Endothelial cell (in vitro differentiated cells): ENCODE results near the gene GALNT11. TPM values are rescaled to one million over a fixed set of nuclear protein-coding genes. Genes with fewer than 3 reads are reported as not detected.
"Not testable (repeated sequence)": the region's sequence is repeated elsewhere in the genome, so short reads cannot be mapped to it uniquely, and the experiment has no call there.

ENCODE experiments used
- DNase-seq: peaks from one replicate; pipeline ENCODE4 v3.0.0; 2021; ENCODE audit warnings: low spot score
- H3K27ac Mint-ChIP-seq: one replicate; pipeline ENCODE4 v1.8.0; 2021; ENCODE audit warnings: mixed read lengths, inconsistent platforms; ENCODE audit not compliant: unreplicated experiment
- H3K27me3 Mint-ChIP-seq: one replicate; pipeline ENCODE4 v1.8.0; 2021; ENCODE audit warnings: mild to moderate bottlenecking, moderate library complexity, mixed read lengths, inconsistent platforms; ENCODE audit not compliant: unreplicated experiment
- H3K36me3 Mint-ChIP-seq: one replicate; pipeline ENCODE4 v1.8.0; 2021; ENCODE audit warnings: mild to moderate bottlenecking, low read depth, mixed read lengths, inconsistent platforms; ENCODE audit not compliant: unreplicated experiment
- H3K4me1 Mint-ChIP-seq: one replicate; pipeline ENCODE4 v1.8.0; 2021; ENCODE audit warnings: mild to moderate bottlenecking, mixed read lengths, inconsistent platforms; ENCODE audit not compliant: unreplicated experiment
- H3K4me3 Mint-ChIP-seq: one replicate; pipeline ENCODE4 v1.8.0; 2021; ENCODE audit warnings: mild to moderate bottlenecking, mixed read lengths, inconsistent platforms; ENCODE audit not compliant: unreplicated experiment
- H3K9me3 Mint-ChIP-seq: one replicate; pipeline ENCODE4 v1.8.0; 2021; ENCODE audit warnings: mixed read lengths, inconsistent platforms; ENCODE audit not compliant: unreplicated experiment
- total RNA-seq: library from RNA; stranded (reverse); fragmentation: NEBNext Ultra II Directional; extraction: Animal tissue kit (Norgen Biotek cat#: 25700); gene quantifications from one replicate; pipeline ENCODE4 v1.2.1, GENCODE V29; 2021; ENCODE audit not compliant: unreplicated experiment
- TF ChIP-seq, protein P1 (sequence below): fragments of 200-600 bp; sonication (generic); IDR thresholded peaks from one replicate; pipeline ENCODE4 v1.5.0; 2021; ENCODE audit warnings: antibody characterized with exemption; ENCODE audit not compliant: unreplicated experiment

Gene GALNT11
- total RNA-seq, 1 donor from 2014 or later: 21.2 TPM

DNA sequence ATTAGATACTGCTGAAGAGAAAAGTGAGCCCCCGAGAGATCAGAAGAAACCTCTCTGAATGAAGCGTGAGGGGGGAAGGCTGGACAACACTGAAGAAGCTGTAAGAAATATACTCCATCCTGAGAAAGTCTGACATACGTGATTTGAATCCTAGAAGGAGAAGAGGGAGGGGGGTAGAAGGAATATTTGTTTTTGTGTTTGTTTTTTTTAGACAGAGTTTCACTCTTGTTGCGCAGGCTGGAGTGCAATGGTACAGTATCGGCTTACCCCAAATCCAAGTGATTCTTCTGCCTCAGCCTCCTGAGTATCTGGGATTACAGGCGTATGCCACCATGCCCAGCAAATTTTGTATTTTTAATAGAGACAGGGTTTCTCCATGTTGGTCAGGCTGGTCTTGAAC, 52.6 kb downstream of the GALNT11 start:
- no peaks in the 10 kb centered on the region for H3K36me3 Mint-ChIP-seq
- TF ChIP-seq, protein P1, sequence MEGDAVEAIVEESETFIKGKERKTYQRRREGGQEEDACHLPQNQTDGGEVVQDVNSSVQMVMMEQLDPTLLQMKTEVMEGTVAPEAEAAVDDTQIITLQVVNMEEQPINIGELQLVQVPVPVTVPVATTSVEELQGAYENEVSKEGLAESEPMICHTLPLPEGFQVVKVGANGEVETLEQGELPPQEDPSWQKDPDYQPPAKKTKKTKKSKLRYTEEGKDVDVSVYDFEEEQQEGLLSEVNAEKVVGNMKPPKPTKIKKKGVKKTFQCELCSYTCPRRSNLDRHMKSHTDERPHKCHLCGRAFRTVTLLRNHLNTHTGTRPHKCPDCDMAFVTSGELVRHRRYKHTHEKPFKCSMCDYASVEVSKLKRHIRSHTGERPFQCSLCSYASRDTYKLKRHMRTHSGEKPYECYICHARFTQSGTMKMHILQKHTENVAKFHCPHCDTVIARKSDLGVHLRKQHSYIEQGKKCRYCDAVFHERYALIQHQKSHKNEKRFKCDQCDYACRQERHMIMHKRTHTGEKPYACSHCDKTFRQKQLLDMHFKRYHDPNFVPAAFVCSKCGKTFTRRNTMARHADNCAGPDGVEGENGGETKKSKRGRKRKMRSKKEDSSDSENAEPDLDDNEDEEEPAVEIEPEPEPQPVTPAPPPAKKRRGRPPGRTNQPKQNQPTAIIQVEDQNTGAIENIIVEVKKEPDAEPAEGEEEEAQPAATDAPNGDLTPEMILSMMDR: no peak
- H3K27me3 Mint-ChIP-seq: no peaks in the 10 kb centered on the region
- no peak overlapping the region for H3K27ac Mint-ChIP-seq
- peaks cover 36% of the 10 kb centered on the region for H3K4me1 Mint-ChIP-seq
- H3K9me3 Mint-ChIP-seq: no peaks in the 10 kb centered on the region
- H3K4me3 Mint-ChIP-seq: no peak overlapping the region
- no peak for DNase-seq

DNA sequence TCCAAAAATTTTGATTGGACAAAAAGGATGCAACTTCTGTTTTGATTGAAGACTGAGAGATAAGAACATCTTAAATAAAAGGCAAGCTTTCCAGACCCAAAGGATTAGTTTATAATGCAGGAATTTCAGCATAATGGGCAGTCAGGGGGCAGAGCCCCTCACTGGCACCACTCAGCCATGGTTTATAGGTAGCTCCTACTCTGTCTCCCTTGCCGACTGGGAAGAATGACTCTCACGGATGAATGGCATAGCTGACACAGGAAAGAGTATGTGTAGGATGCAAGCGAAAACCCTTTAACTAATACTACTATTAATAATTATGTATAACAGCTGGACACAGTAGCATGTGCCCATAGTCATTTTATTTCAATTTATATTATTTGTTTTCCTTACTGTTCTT, 53.3 kb downstream of the GALNT11 start:
- Mint-ChIP-seq H3K9me3 (no peaks in the 10 kb centered on the region), H3K36me3 (no peaks in the 10 kb centered on the region), H3K4me3 (no peak overlapping the region), H3K4me1 (peaks cover 30% of the 10 kb centered on the region), H3K27me3 (no peaks in the 10 kb centered on the region), H3K27ac (no peak overlapping the region)
- no peak for DNase-seq
- TF ChIP-seq, protein P1: no peak

DNA sequence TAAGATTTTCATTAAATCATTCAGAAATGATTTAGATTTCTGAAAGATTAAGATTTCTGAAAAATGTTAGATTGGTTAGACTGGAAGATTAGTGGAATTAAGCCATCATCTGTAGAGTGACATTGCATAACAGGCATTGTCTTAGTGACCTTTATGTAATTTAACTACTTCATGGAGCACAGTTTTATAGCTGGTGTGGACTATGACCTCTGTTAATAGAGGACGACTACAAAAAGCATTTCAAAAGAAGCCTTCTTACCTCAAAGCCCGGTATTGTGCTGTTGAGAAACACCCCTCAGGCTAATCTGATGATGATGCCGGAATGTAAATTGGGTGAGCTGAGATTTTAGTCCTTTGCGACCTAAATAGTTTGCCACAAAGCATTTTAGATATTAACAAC, 55.6 kb downstream of the GALNT11 start:
- TF ChIP-seq, protein P1: no peak

DNA sequence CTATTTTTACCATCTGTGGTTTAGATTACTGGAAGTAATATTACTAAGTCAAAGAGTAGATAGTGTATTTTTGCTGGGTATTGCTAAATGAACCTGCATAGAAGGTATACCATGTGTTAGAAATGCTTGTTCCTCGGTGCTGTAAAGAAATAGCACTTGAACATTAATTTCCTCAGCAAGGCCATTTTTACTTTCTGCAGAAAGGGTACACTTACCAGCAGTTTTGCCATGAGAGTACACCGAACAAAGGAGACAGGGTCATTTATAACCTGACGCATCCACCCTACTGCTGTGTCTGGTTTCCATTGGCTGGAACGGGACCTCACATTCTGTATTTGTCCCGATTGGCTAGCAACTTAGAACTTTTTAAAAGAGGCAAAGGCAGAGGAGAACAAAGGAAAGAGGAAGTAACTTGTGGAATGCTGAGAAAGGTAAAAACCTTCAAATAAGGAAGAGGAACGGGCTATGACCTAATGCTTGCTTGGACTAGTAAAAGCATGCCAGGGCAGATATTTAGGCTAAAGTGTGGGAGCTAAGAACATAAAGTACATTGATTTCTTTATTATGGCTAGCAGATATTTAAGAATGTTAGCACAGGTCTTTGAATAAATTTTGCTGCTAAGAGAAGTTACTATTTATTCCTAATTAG, 56.7 kb downstream of the GALNT11 start:
- H3K9me3 Mint-ChIP-seq, H3K4me3 Mint-ChIP-seq, H3K36me3 Mint-ChIP-seq, DNase-seq, H3K27me3 Mint-ChIP-seq: not testable (repeated sequence)
- Mint-ChIP-seq H3K4me1 (peaks cover 11% of the 10 kb centered on the region), H3K27ac (peak overlapping the region; percentile 73)

More for the DNA sequence above, 55.6 kb downstream of the GALNT11 start:
- Mint-ChIP-seq H3K27me3 (no peaks in the 10 kb centered on the region), H3K27ac (no peak overlapping the region), H3K9me3 (no peaks in the 10 kb centered on the region), H3K36me3 (no peaks in the 10 kb centered on the region), H3K4me3 (no peak overlapping the region), H3K4me1 (peaks cover 14% of the 10 kb centered on the region)
- no peak for DNase-seq

DNA sequence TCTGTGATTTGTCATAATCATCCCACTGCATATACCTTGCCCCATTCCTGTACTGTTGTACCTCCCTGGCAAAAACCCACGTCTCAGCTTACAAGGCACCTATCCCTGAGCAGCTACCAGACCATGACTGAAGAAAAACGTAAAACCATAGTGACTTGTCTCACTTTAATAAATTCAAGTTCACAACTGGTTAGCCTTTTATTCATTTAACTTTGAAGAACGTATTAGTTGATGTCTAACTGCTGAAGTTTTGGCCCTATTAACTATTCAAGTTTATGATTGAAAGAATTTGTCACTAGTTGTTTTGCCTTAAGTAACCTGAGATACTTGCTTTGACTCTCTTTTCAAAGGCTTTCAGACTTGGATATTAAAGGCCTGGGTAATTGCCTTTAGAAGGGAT, 59.7 kb downstream of the GALNT11 start:
- TF ChIP-seq, protein P1: no peak
- peaks cover 3% of the 10 kb centered on the region for H3K27me3 Mint-ChIP-seq
- H3K9me3 Mint-ChIP-seq: no peaks in the 10 kb centered on the region
- no peak overlapping the region for H3K4me3 Mint-ChIP-seq
- H3K36me3 Mint-ChIP-seq: peaks cover 11% of the 10 kb centered on the region
- H3K27ac Mint-ChIP-seq: no peak overlapping the region
- H3K4me1 Mint-ChIP-seq: peaks cover 11% of the 10 kb centered on the region
- DNase-seq: no peak
